GM12878 (cell line): ENCODE measurements around the gene OR1J1. TPM values are rescaled to one million over a fixed set of nuclear protein-coding genes. Genes with fewer than 3 reads are reported as not detected.

ENCODE experiments used
- ATAC-seq: fragments of 200-7000 bp; cut with Tn5 transposase; 3 replicates; pipeline ENCODE4 v1.9.1; 2020; ENCODE audit warnings: mild to moderate bottlenecking, moderate library complexity
- BruUV-seq: library from RNA; stranded (reverse); fragments of 400-500 nt; replicated peaks from 2 replicates; lab custom pipeline; 2021; lab: Mats Ljungman, UMichigan
- CTCF ChIA-PET: fragments of 300-600 bp; sonication (Branson Sonifier 250); formaldehyde crosslinking; extraction: SDS; loops from one replicate; lab custom pipeline; 2021; ENCODE audit warnings: inconsistent platforms; lab: Yijun Ruan, JAX
- POLR2A ChIA-PET: fragments of 350-600 bp; formaldehyde crosslinking; extraction: SDS; loops from one replicate; lab custom pipeline; 2021; ENCODE audit warnings: inconsistent platforms; lab: Charles Lee
- RAD21 ChIA-PET: fragments of 300-600 bp; sonication (Branson Sonifier 250); formaldehyde crosslinking; loops from one replicate; lab custom pipeline; 2023; ENCODE audit warnings: antibody characterized with exemption; ENCODE audit not compliant: unreplicated experiment; lab: Charles Lee
- SMC1A ChIA-PET: fragments of 300-600 bp; sonication (Branson Sonifier 250); formaldehyde crosslinking; loops from one replicate; lab custom pipeline; 2023; ENCODE audit not compliant: unreplicated experiment, uncharacterized antibody; lab: Charles Lee
- DNase-seq: peaks from one replicate; pipeline ENCODE4 v3.0.0-alpha.2; 2011; ENCODE audit warnings: low read depth, low spot score
- FAIRE-seq: peaks from 3 replicates; lab custom pipeline; 2011; peaks lifted over from hg19 to GRCh38; lab: Jason Lieb, UNC
- H2AFZ ChIP-seq: 2 replicates; pipeline ENCODE4 v1.6.0; 2011; ENCODE audit warnings: low read depth, low read length, control low read depth; ENCODE audit not compliant: control insufficient read depth
- H3K27ac ChIP-seq: 2 replicates; pipeline ENCODE4 v1.5.1; 2011; ENCODE audit warnings: control low read depth; ENCODE audit not compliant: control insufficient read depth, insufficient read depth
- H3K27me3 ChIP-seq, 2 experiments: replicated peaks in 1 of 2; 2 replicates each; pipeline versions ENCODE4 v1.6.0 to v1.6.1; 2011; ENCODE audit warnings: low read length in 1 of 2; ENCODE audit not compliant: control insufficient read depth in 2 of 2, insufficient read depth in 2 of 2
- H3K36me3 ChIP-seq, 2 experiments: 2 replicates each; pipeline ENCODE4 v1.5.1; 2011; ENCODE audit warnings: low read length in 1 of 2; ENCODE audit not compliant: control insufficient read depth in 2 of 2, insufficient read depth in 2 of 2
- H3K4me1 ChIP-seq: 2 replicates; pipeline ENCODE4 v1.6.1; 2011; ENCODE audit warnings: mild to moderate bottlenecking, low read length, moderate library complexity, mixed read lengths; ENCODE audit not compliant: control insufficient read depth, insufficient read depth
- H3K4me2 ChIP-seq: 2 replicates; pipeline ENCODE4 v1.6.0; 2011; ENCODE audit warnings: control low read depth; ENCODE audit not compliant: control insufficient read depth, insufficient read depth
- H3K4me3 ChIP-seq: fragments of 200-600 bp; sonication (generic); 2 replicates; pipeline ENCODE4 v1.5.1; 2016
- H3K79me2 ChIP-seq: 2 replicates; pipeline ENCODE4 v1.6.0; 2011; ENCODE audit warnings: low read length; ENCODE audit not compliant: control insufficient read depth, insufficient read depth
- H3K9ac ChIP-seq: 2 replicates; pipeline ENCODE4 v1.8.0; 2011; ENCODE audit warnings: low read length, control low read depth, mixed read lengths; ENCODE audit not compliant: control insufficient read depth, insufficient read depth
- H3K9me3 ChIP-seq: replicated peaks from 3 replicates; pipeline ENCODE4 v1.5.1; 2011; ENCODE audit warnings: mild to moderate bottlenecking, low read length; ENCODE audit not compliant: control insufficient read depth, insufficient read depth
- H4K20me1 ChIP-seq: 2 replicates; pipeline ENCODE4 v1.6.0; 2011; ENCODE audit not compliant: control insufficient read depth, insufficient read depth
- ESRRA ChIP-seq: IDR thresholded peaks from 2 replicates; pipeline ENCODE4 v1.6.1; 2012; ENCODE audit warnings: mild to moderate bottlenecking, low read length, improper control_type of control experiment
- EZH2 ChIP-seq: IDR thresholded peaks from 2 replicates; pipeline ENCODE4 v1.6.1; 2012; ENCODE audit warnings: low read depth, mild to moderate bottlenecking, control low read depth, inconsistent platforms, low read length, borderline replicate concordance; ENCODE audit not compliant: control insufficient read depth
- GATAD2B ChIP-seq: fragments of 450-650 bp; conservative IDR thresholded peaks from 2 replicates; pipeline ENCODE4 v1.6.1; 2017; ENCODE audit warnings: low read depth, mild to moderate bottlenecking, moderate library complexity
- MYB ChIP-seq: fragments of 150-350 bp; IDR thresholded peaks from 2 replicates; pipeline ENCODE4 v1.6.1; 2014; ENCODE audit warnings: mild to moderate bottlenecking, low read depth, low read length, borderline replicate concordance
- MYC ChIP-seq: IDR thresholded peaks from 2 replicates; pipeline ENCODE4 v1.6.1; 2011; ENCODE audit warnings: mild to moderate bottlenecking, low read length, moderate library complexity, inconsistent platforms; ENCODE audit not compliant: insufficient read depth, insufficient replicate concordance, insufficient read length, severe bottlenecking
- RAD51 ChIP-seq: fragments of 450-650 bp; IDR thresholded peaks from 2 replicates; pipeline ENCODE4 v1.6.1; 2016; ENCODE audit warnings: moderate library complexity, mild to moderate bottlenecking, inconsistent platforms
- SMAD1 ChIP-seq: fragments of 450-650 bp; IDR thresholded peaks from 2 replicates; pipeline ENCODE4 v1.6.1; 2018; ENCODE audit warnings: mild to moderate bottlenecking, low read depth; ENCODE audit not compliant: partially characterized antibody
- WGBS: methylation state at CpG from one replicate; pipeline ENCODE4 v1.1.6; 2016; ENCODE audit warnings: low lambda C conversion rate; ENCODE audit not compliant: insufficient replicate concordance, insufficient coverage; ENCODE audit errors: missing lambda C conversion rate; 5-methylcytosine and 5-hydroxymethylcytosine counted together
- in situ Hi-C: fragments of 300-500 bp; cut with MboI; formaldehyde crosslinking; loops from 9 replicates; pipeline ENCODE4 v1.14.3; 2018; ENCODE audit warnings: mixed read lengths
- intact Hi-C: fragments of 100-400 bp; cut with micrococcal nuclease; formaldehyde crosslinking; loops from one replicate; pipeline ENCODE4 v1.14.2; 2022; ENCODE audit not compliant: unreplicated experiment
- polyA plus RNA-seq, 11 experiments: library from polyadenylated mRNA; depleted of rRNA in 4 of 11; unstranded in 6 of 11; stranded (reverse) in 5 of 11; fragments of >200 nt; fragmentation: Nextera tagmentation in 4 of 11; fragmentation: Illumina TruSeq in 1 of 11; extraction: Ambion mirVana in 4 of 11; extraction: Trizol in 1 of 11; gene quantifications; 1 replicate in 1 of 11; 2 replicates in 10 of 11; pipeline versions ENCODE4 v1.2.1 to v1.2.3, GENCODE V29; 2011 to 2016; ENCODE audit warnings: inconsistent platforms in 2 of 11, missing spikeins in 2 of 11, low read depth in 1 of 11
- total RNA-seq, 4 experiments: library from RNA; depleted of rRNA in 3 of 4; stranded (reverse); fragments of >200 nt in 3 of 4; fragmentation: Illumina TruSeq in 1 of 4; extraction: Trizol in 1 of 4; gene quantifications; 2 replicates each; pipeline versions ENCODE4 v1.2.1 to v1.2.3, GENCODE V29; 2013 to 2021
- TF ChIP-seq, protein P1 (sequence below): IDR thresholded peaks from 2 replicates; pipeline ENCODE4 v1.6.1; 2012; ENCODE audit warnings: low read length, inconsistent platforms

The OR1J1 gene
- total and polyA plus RNA-seq, 10 of the 15 experiments (the other 5 are each of a cell fraction or from before 2014, with no cell fraction given) = 0.07 TPM; not detected in 9

DNA sequence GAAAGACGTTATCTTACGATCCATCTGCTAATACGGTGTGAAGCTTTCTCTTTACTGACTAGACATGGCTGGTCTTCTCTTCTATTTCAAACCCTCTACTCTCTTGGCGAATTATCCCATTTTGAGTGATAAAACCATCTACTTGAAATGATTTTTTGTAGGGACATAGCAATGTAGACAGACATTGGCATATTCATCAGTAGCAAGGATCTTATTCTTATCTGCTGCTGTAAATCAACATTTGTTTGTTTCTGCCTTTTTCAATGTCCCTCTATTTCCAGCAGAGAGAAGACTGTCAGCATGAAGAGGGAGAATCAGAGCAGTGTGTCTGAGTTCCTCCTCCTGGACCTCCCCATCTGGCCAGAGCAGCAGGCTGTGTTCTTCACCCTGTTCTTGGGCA, 41.1 kb upstream of the OR1J1 start, which contains the start of gene OR1J4:
TSS of gene OR1J4 (plus strand) at position 301 of the 400 bp plus-strand sequence. CDS start at position 301, 0 bp downstream.
- DNase-seq (no peak), FAIRE-seq (no peak), ATAC-seq (no peak)
- no TSS peak for BruUV-seq
- Histone ChIP-seq H3K4me2 (no peak within 1 kb of the TSS), H3K9ac (no peak within 1 kb of the TSS), H3K4me1 (no peaks in the 10 kb centered on the region), H3K27me3 (no peaks in the 10 kb centered on the region), H3K4me3 (no peak within 1 kb of the TSS), H3K9me3 (no peaks in the 10 kb centered on the region), H2AFZ (no peak within 1 kb of the TSS), H3K36me3 (no peaks in the 10 kb centered on the region), H4K20me1 (no peaks in the 10 kb centered on the region), H3K27ac (no peak within 1 kb of the TSS), H3K79me2 (no peaks in the 10 kb centered on the region)
- intact Hi-C loops (no loop called here), in situ Hi-C loops (no loop called here)
- ChIA-PET SMC1A (no interaction called here), CTCF (no interaction called here), POLR2A (no interaction called here), RAD21 (no interaction called here)
- 56% methylated on average over 4 of the region's 4 CpGs for WGBS
- no peak for TF ChIP-seq SMAD1
- TF ChIP-seq, protein P1, sequence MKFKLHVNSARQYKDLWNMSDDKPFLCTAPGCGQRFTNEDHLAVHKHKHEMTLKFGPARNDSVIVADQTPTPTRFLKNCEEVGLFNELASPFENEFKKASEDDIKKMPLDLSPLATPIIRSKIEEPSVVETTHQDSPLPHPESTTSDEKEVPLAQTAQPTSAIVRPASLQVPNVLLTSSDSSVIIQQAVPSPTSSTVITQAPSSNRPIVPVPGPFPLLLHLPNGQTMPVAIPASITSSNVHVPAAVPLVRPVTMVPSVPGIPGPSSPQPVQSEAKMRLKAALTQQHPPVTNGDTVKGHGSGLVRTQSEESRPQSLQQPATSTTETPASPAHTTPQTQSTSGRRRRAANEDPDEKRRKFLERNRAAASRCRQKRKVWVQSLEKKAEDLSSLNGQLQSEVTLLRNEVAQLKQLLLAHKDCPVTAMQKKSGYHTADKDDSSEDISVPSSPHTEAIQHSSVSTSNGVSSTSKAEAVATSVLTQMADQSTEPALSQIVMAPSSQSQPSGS = no peak
- no peak for TF ChIP-seq EZH2
- no peak for TF ChIP-seq RAD51
- no peak for TF ChIP-seq MYB
- no peak for TF ChIP-seq GATAD2B
- no peak for TF ChIP-seq MYC
- no peak for TF ChIP-seq ESRRA
